Fibroblast of skin of left biceps (primary cell): ENCODE results near the gene STOX2.

Source experiments
- DNase-seq, 2 experiments: peaks; one replicate each; pipeline ENCODE4 v3.0.0-alpha.2; 2013; ENCODE audit warnings: low read depth in 2 of 2

STOX2 gene

DNA sequence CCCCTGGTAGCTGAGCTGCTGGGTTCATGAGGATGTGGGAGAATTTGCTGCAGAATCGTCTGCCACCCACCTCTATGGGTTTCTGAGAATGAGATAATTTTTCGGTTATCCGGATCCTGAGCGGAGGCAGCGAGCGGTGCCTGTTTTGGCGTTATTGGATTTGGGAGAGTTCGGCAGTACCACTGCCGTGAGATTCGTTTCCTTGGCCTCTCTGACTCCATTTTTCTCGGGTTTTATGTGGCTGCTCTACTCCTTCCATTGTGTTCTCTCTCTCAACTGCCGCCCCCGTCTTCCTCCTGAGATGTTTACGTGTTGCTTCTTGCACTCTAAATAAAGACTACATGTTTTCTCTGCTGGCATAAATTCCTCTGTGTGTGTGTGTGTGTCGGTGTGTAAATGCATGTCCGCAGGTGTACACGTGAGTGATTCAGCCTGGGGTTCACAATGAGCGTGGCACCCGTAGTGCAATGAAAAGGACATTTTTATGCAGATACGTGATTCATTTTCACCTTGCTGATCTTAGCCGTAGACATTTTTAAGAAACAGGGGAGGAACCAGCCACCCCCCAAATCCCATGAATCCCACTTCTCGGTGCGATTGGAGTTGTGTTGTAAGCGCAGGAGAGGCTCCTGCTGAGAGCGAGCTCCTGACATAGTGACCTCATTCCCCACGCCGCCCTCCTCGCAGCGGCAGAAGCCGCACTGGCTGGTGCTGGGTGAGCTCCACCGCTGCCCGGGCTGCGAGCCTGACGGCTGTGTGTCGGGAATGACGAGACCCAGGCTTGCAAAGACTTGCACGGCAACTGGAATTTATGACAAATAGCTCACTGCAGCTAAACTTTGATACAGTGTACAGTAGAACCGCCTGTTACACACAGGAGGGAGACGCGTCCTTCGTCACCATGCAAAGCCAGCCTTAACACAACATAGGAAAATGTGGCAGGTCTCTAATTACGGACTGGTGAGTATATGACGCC, 82.2 kb downstream of the STOX2 start:
- peak; percentile 35 to 40 for DNase-seq

DNA sequence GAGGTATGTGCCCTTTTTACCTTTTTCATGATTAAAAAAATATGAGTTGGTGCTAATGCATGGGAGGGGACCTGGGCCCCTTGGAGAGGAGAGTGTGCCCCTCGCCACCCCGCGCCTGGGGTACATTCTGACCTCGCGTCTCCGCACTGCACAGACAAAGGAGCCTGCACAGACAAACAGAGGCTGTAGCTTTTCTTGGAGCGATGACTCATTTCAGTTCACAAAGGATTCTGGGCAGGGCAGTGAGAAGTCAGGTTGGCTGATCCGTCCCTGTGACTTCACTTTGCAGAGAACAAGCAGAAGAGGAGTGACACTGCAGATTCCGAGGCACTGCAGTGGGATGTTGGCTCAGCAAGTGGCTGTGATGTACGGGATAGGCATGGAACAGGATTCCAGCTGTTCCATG, 82.9 kb downstream of the STOX2 start:
- DNase-seq = peak; percentile 35 to 40

DNA sequence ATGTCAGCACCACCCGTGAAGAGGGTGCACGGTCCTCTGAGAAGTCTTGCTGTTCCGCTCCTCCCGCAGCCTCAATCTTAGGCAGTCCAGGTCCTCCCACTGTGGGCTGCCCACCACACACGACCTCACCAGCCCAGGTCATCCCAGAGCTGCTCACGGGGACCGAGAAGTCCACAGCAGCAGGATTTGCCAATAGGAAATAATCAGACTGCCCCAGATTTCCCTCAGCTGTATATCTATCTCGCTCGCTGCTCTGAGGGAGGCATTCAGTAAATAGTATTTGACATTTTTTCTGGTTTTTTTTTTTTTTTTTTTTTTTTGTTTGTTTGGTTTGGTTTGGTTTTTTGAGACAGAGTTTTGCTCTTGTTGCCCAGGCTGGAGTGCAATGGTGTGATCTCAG, 83.8 kb downstream of the STOX2 start:
- DNase-seq = no peak

DNA sequence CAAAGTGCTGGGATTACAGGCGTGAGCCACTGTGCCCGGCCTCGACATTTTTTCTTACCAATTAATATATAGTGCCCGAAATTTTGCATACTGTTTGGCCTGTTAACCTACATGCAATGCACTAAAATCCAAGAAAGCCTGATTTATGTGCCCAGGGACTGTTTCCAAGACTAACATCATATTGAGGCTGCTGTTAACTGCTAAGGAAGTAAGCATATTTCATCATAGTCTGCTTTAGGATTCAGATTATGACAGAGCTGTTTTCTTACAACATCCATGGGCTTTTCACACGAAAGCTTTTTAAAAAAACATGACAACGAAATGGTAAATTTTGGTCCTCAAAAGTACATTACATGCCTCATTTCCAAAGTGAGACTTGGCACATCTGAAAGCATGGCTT, 84.4 kb downstream of the STOX2 start:
- DNase-seq = peak; percentile 56 to 65

DNA sequence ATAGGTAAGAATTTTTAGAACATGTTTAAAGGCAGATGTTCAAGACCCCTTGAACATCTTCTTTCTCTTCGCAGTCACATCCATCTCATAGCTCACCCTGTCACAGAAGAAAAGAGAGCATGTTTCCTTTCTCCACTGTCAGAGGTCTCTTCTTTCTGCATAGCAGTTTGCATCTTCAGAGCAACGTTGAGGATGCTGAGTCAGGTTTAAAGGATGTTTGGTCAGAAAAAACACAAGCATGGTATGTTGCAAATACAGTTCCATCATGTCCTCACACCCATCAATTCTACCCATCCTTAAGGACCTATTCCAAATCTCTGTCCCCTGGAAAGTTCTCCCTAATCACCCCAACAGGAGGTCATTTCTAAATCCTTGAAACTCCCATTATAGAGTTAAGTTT, 84.8 kb downstream of the STOX2 start:
- no peak for DNase-seq

DNA sequence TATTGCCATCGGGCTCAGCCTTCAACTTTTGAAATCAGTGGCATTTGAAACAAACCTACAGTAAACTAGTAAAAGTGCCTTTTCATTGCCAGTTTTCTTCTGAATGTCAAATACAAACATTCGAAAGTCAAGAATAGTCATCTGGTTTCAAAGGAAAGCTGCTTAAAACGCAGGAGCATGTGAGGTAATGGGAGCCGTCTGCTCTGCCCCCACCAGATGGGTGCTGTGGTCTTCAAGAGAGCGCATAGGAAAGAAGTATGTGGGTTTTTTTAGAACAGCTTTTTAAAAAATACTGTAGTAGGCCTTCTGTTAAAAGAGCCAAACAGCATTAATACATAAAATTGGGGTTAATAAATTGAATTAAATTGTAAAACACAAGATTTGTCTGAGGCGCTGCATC, 88.6 kb downstream of the STOX2 start:
- no peak for DNase-seq

DNA sequence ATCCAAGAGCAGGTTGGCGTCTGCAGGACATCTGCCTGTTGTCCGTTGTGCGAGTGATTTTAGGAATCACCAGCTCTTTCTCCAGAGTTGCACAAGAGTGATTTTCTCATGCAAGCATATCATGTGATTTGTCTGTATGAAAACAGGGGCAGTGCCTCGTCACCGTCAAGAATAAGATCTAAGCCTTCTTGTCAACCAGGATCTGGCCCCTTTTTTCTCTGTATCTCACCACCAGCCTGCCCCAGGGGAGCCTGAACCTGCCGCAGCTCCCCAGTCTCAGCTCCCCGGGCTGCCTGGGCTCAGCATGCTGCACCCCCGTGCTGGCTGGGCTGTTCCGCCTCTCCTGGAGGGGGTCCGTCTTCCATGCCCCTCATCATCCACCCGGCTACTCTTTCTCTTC, 90.5 kb downstream of the STOX2 start:
- DNase-seq = no peak

DNA sequence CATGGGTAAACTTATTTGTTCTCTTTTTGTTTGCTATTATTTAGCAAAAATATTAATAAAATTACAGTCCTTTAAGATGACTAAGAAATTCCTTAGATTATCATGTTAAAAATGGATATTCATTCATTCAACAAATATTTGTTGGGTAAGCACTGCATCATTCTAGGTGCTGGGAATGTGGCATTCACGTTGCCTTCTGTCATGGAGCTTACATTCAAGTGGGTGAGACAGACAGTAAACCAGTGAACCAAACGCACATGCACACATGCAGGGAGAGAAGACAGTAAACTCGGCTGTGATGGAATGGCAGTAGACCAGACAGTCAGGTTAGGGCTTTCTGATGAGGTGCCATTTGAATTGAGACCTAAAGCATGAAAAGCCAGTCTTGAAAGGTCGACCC, 91.8 kb downstream of the STOX2 start:
- DNase-seq = no peak

DNA sequence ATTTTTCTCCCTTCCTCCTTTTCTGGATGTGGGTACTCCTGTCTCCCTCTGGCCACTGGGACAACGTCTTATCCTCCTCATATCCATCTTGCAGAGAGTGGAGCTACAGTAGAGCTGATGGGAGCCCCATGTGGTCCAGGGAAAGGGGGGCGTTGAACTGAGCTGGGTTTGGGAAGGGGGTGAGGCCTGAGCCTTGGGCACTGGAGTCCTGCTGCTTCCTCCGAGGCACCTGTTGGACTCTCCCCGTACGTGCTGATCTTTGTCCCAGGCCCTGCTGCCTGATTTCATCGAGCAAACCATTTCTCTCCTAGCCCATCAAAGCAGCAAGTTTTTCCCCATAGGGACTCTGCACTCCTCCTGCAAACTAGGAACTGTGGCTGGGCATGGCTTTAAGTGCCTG, 94.3 kb downstream of the STOX2 start:
- no peak for DNase-seq

DNA sequence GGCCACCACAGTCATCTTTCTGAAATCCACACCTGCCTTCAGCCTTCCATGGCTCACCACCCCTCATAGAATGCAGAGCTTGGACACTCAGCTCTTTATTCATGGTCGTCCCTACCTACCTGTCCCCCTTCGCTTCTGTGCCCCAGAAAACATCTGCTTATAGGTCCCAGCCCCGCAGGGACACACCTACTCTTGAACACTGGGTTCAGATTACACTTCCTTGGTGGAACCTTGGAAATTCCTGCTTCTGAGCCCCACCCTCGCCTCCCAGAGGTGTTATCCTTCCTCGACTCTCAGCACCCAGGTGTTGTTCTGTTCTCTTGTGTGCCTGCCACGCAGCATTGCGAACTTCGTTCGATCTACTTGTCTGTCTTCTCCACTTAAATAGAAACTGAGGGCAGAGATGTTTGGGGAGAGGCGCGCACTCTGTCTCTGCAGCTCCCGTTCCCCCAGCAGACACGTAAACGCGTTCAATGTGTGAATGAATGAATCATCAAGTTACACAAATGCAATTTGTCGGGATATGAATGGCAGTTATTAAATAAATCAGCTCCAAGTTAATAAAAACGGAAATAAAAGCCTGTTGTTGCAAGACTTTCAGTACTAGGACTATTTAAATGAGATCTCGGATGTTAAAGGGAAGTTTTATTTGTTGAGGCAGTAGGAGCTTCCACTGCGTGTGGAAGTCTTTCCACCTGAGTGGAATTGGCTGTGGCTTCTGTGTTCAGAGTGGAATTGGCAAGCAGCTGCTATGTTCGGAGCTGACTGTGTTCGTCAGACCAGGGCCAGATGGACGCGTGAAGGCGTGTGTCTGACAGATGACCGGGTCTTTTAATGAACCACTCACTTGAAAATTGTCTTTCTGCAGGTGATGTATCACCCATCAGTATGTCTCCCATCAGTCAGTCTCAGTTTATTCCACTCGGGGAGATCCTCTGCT, 95.6 kb downstream of the STOX2 start:
- no peak for DNase-seq

DNA sequence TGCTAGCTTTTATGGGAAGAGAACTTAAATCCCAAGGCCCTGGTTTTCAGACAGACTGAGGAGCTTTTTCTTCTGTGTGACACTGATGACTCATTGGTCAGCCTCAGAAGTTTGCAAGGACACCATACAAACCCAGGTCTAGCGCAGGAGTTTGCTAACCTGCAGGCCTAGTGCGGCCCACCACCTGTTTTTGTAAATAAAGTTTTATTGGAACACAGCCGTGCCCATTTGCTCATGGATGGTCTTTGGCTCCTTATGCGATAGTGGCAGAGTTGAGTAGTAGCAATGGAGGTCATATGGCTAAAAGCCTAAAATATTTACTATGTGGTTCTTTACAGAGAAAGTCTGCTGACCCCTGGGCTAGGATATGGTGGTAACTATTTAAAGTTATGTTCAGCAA, 98.3 kb downstream of the STOX2 start:
- DNase-seq = no peak

DNA sequence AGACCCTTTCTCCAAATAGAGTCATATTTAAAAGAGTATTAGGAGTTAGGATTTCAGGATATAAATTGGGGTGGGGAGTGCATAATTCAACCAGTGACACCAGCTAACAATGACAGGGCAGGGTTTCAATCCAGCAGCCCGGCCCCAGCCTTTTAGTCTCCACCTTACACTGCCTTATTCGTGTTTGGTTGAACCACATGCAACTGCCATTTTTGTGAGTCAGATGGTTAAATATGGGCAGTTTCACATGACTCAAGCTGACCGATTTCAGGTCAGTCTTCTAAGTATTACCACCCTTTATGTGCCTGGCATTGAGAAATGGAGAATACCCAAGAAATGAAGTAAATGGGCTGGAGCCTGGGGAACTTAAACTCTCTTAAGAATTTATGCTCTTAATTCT, 102.8 kb downstream of the STOX2 start:
- no peak for DNase-seq

DNA sequence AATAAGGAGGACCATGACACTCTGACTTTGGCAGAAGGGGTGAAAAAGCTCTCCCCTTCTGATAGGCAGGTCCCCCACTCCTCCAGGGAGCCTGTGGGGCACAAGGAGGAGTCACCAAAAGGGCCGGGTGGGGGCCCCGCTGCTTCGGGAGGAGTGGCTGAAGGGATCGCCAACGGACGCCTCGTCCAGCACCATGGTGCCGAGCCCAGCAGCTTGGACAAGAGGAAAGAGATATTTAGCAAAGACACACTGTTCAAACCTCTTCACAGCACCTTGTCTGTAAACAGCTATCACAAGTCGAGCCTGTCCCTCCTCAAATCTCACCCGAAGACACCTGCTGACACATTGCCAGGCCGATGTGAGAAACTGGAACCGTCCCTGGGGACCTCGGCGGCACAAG, 105.6 kb downstream of the STOX2 start:
- no peak for DNase-seq

DNA sequence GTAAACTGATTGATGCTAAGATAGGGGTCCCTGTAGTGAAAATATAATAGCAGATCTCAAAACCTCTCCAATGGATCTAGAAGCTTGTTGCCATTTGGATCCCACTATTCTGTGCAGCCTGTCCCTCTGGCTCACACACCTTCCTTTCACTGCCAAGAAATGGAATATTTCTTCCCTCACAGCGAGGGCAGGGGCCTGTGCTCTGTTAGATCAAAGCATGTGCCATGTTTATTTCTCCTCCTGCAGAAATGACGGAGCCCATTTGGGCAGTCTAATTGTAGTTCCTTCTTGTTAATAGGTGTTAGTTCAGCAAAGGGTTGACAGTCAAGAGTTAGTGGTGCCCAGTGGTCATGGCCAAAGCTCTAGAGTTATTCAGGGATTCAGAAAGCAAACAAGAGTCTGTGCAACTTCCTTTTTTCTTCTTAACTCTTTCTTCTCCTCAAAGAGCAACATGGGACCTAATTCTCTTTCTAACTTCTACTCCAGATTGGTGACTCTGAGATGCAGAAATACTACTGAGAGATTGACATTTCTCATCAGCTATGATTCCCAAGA, 106.8 kb downstream of the STOX2 start:
- DNase-seq = no peak

DNA sequence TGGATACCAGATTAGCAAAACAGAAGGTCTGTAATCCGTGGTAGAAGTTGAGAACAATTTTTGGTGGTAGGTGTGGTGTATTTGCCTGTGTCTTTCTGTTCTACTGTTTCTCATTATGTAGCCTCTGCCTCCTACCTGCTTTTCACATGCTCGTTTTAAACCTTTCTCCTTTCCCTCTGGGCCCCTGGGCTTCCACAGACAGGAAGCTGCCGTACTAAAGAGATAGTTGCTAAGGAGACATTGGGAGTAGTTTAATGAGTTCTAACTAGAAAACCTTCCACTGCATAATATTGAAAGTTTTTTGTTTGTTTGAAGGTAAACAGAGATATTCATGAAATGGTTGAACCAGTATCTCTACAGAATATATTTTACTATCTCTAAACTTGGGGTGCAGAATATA, 107.8 kb downstream of the STOX2 start:
- no peak for DNase-seq

DNA sequence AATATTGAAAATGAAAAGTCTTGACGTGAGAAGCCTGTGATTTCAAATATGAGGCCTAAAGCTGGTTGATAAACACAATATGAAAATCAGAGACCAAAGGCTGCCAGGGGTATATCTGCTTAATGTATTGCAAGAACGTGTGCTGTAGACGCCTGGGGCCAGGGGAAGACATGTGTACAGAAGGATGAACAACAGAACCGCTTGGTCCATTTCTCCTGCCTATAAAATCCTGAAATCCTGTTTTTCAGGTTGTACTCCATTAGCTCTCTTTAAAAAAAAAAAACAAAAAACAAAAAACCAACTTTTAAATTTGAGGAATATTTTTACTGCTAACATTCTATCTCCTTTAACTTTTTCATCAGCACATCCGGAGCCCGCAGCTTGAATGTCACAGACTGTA, 109.2 kb downstream of the STOX2 start:
- no peak for DNase-seq

DNA sequence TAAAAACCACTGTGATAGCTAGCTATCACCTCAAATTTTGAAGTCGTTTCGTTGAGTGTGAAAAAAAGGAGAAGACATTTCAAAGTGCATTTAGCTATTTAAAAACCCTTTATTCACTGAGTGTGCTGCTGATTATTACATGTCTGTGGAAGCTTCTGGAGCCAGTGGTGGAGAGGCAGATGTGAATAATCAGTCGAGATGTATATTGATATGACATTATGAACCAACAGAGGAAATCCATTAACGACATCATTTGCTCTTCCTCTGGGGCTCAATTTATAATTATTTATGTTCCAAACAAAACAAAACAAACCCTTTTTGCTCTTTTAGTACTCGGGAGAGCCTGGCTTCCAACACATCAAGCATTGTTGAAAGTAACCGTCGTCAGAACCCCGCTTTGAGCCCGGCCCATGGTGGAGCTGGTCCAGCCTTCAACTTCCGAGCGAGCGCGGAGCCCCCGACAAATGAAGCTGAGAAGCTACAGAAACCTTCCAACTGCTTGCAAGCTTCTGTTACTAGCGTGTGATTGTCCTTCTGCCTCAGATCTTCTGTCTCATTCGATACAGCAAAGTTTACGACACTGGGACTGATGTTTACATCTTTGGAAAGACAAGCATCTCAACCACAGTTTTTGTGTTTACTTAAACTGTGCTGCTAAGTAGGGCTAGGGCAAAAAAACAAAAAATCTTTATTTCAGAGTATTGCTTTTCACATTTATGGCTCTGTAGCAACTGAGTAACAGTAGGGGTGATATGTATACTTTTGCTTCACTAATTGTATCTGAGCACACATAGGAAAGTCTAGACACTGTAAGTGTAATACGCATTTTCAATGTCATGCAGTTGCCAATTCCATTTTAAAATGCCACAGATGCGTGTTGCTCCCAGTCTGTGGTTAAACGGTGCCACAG, 111.9 kb downstream of the STOX2 start:
- DNase-seq = no peak

DNA sequence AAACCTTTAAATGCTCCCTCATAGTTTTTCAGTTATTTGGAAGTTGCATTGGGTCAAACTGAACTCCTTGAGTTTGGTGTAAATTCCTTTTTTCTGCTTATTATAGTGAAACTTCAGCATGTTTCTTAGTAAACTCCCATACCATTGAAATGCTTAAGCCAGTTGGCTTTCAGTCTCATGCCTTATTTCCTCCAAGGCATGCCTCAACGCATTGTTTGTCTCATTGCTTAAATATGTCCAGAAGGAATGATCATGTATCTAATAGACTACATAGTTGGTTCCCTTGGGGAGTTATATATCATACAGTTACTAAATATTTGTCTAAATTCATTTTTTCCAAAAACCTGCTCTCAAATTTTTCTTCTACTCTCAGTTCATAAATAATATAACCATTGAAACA, 114.0 kb downstream of the STOX2 start:
- peak; percentile 46 to 66 for DNase-seq

DNA sequence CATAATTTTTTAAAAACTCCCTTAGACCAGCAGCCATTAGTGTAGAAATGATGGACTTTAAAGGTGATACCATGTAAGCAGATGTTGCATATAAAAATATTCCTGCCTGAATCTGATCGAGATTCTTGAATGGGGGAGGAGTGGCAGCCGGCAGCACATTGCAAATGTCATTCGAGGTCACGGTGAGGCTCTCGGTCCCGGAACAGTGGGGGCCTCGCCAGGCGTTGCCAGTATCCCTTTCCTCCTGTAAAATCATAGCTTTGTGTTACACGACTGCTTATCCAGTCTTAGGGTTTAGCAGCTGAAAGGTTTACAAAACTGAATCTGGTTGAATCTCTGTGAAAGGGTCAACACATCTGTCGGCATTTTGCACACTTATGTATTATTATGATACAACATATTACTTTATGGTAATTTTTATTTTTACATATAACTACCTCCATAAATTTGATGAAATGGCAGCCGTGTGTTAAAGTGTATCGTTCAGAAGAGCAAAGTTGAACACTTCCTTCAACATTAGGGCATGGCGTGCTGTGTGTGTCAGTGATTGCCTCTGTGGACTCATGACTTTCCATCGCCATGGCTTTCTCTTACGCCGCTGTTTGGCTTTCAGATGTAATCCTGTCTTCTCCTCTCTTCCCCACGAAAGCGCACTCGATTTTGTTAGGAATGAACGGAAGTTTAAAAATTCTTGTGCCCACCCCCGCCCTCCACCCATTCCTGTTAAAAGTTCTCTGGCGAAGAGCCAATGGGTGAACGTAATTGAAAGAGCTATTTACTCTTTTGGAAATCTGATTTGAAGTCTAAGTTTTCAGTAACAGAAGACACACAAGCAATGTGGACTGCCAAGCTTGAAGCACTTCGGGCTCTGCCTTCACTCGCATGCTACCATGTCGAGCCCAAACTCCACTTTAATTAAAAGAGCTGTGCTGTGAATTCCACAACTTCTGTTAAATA, 114.8 kb downstream of the STOX2 start:
- no peak for DNase-seq

DNA sequence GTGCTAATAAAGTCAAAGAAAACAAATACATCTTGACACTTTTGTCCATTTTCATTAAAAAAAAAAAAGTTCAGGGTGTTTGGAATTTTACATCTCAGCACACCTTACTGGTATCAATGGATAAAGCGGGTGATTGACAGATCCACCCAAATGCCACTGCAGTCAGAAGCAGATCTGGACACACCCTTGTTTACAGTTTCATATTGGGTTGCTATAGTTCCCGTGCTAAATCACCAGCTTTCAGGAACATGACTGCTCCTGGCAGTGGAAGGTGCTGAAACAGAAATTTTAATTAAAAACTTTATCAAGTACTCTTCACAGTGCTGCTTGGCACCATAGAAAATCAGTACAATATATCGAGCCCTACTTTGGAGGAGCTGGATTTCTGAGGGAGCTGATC, 116.3 kb downstream of the STOX2 start:
- no peak for DNase-seq
